Endothelial cell (in vitro differentiated cells): ENCODE measurements around the gene RPRD1B. TPM values are rescaled to one million over a fixed set of nuclear protein-coding genes. Genes with fewer than 3 reads are reported as not detected.

Experiments used
- DNase-seq: peaks from one replicate; pipeline ENCODE4 v3.0.0; 2021; ENCODE audit warnings: low spot score
- H3K27ac Mint-ChIP-seq: one replicate; pipeline ENCODE4 v1.8.0; 2021; ENCODE audit warnings: mixed read lengths, inconsistent platforms; ENCODE audit not compliant: unreplicated experiment
- H3K27me3 Mint-ChIP-seq: one replicate; pipeline ENCODE4 v1.8.0; 2021; ENCODE audit warnings: mild to moderate bottlenecking, moderate library complexity, mixed read lengths, inconsistent platforms; ENCODE audit not compliant: unreplicated experiment
- H3K36me3 Mint-ChIP-seq: one replicate; pipeline ENCODE4 v1.8.0; 2021; ENCODE audit warnings: mild to moderate bottlenecking, low read depth, mixed read lengths, inconsistent platforms; ENCODE audit not compliant: unreplicated experiment
- H3K4me1 Mint-ChIP-seq: one replicate; pipeline ENCODE4 v1.8.0; 2021; ENCODE audit warnings: mild to moderate bottlenecking, mixed read lengths, inconsistent platforms; ENCODE audit not compliant: unreplicated experiment
- H3K4me3 Mint-ChIP-seq: one replicate; pipeline ENCODE4 v1.8.0; 2021; ENCODE audit warnings: mild to moderate bottlenecking, mixed read lengths, inconsistent platforms; ENCODE audit not compliant: unreplicated experiment
- H3K9me3 Mint-ChIP-seq: one replicate; pipeline ENCODE4 v1.8.0; 2021; ENCODE audit warnings: mixed read lengths, inconsistent platforms; ENCODE audit not compliant: unreplicated experiment
- total RNA-seq: library from RNA; stranded (reverse); fragmentation: NEBNext Ultra II Directional; extraction: Animal tissue kit (Norgen Biotek cat#: 25700); gene quantifications from one replicate; pipeline ENCODE4 v1.2.1, GENCODE V29; 2021; ENCODE audit not compliant: unreplicated experiment
- TF ChIP-seq, protein P1 (sequence below): fragments of 200-600 bp; sonication (generic); IDR thresholded peaks from one replicate; pipeline ENCODE4 v1.5.0; 2021; ENCODE audit warnings: antibody characterized with exemption; ENCODE audit not compliant: unreplicated experiment

Gene RPRD1B
- total RNA-seq, 1 donor from 2014 or later: 24.1 TPM

- H3K36me3 Mint-ChIP-seq: peaks cover 18% of the 10 kb centered on the region
- H3K4me1 Mint-ChIP-seq: peaks cover 10% of the 10 kb centered on the region
- H3K4me3 Mint-ChIP-seq: no peak overlapping the region
- TF ChIP-seq, protein P1, sequence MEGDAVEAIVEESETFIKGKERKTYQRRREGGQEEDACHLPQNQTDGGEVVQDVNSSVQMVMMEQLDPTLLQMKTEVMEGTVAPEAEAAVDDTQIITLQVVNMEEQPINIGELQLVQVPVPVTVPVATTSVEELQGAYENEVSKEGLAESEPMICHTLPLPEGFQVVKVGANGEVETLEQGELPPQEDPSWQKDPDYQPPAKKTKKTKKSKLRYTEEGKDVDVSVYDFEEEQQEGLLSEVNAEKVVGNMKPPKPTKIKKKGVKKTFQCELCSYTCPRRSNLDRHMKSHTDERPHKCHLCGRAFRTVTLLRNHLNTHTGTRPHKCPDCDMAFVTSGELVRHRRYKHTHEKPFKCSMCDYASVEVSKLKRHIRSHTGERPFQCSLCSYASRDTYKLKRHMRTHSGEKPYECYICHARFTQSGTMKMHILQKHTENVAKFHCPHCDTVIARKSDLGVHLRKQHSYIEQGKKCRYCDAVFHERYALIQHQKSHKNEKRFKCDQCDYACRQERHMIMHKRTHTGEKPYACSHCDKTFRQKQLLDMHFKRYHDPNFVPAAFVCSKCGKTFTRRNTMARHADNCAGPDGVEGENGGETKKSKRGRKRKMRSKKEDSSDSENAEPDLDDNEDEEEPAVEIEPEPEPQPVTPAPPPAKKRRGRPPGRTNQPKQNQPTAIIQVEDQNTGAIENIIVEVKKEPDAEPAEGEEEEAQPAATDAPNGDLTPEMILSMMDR: no peak
- no peak for DNase-seq
- H3K27ac Mint-ChIP-seq: no peak overlapping the region
- no peaks in the 10 kb centered on the region for H3K9me3 Mint-ChIP-seq
- H3K27me3 Mint-ChIP-seq: no peaks in the 10 kb centered on the region
Observed at GRCh38 chr20:38046572-38046971, 13.0 kb downstream of the RPRD1B start.

- DNase-seq: no peak
- peaks cover 7% of the 10 kb centered on the region for H3K36me3 Mint-ChIP-seq
- H3K27ac Mint-ChIP-seq: peak overlapping the region; percentile 81
- H3K4me1 Mint-ChIP-seq: peaks cover 10% of the 10 kb centered on the region
- peak overlapping the region; percentile 2 for H3K4me3 Mint-ChIP-seq
- no peaks in the 10 kb centered on the region for H3K9me3 Mint-ChIP-seq
- no peaks in the 10 kb centered on the region for H3K27me3 Mint-ChIP-seq
- TF ChIP-seq, protein P1: no peak
Observed at GRCh38 chr20:38049800-38050199, 16.3 kb downstream of the RPRD1B start.

GRCh38 chr20:38050686-38051085 is 17.1 kb downstream of the RPRD1B start:
- Mint-ChIP-seq H3K36me3 (peaks cover 7% of the 10 kb centered on the region), H3K27me3 (no peaks in the 10 kb centered on the region), H3K9me3 (no peaks in the 10 kb centered on the region), H3K4me1 (peaks cover 10% of the 10 kb centered on the region), H3K4me3 (no peak overlapping the region), H3K27ac (no peak overlapping the region)
- DNase-seq: no peak
- TF ChIP-seq, protein P1: no peak

DNA sequence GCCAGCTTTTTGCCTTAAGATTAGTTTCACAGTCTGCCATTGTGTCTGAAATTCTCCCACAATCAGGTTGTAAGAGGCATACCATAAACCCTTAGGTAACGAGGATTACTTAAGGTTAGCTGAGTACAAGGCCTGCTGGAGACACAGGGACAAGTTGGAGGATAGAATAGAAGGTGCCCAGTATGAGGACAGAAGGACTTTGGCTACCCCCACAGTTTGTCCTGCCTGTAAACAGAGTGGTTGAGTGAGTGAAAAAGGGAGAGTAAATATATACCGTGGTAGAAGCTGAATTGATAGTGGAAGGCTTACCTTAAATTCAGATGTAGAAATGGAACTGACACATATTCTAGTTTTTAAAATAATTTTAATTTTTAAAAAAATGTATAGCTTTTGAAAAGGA is 19.3 kb downstream of the RPRD1B start:
- H3K4me3 Mint-ChIP-seq: no peak overlapping the region
- H3K36me3 Mint-ChIP-seq: peaks cover 7% of the 10 kb centered on the region
- peaks cover 10% of the 10 kb centered on the region for H3K4me1 Mint-ChIP-seq
- TF ChIP-seq, protein P1: no peak
- H3K27ac Mint-ChIP-seq: no peak overlapping the region
- no peaks in the 10 kb centered on the region for H3K9me3 Mint-ChIP-seq
- no peaks in the 10 kb centered on the region for H3K27me3 Mint-ChIP-seq
- DNase-seq: no peak

- TF ChIP-seq, protein P1: no peak
- H3K4me3 Mint-ChIP-seq: no peak overlapping the region
- H3K9me3 Mint-ChIP-seq: no peaks in the 10 kb centered on the region
Observed at GRCh38 chr20:38054647-38055046, 21.1 kb downstream of the RPRD1B start.

More at GRCh38 chr20:38054647-38055046, 21.1 kb downstream of the RPRD1B start:
- Mint-ChIP-seq H3K36me3 (peaks cover 12% of the 10 kb centered on the region), H3K27me3 (no peaks in the 10 kb centered on the region), H3K4me1 (peaks cover 9% of the 10 kb centered on the region), H3K27ac (no peak overlapping the region)
- no peak for DNase-seq
